Limb (tissue), 2 donors: Measurements from ENCODE around the gene TMEM132E.
"Not testable (repeated sequence)": the region's sequence is repeated elsewhere in the genome, so short reads cannot be mapped to it uniquely, and the experiment has no call there.

Experiments
- DNase-seq, 2 donors: peaks; one replicate each; pipeline ENCODE4 v3.0.0-alpha.2; 2016; ENCODE audit errors: extremely low spot score in 2 of 2

The TMEM132E gene

DNA sequence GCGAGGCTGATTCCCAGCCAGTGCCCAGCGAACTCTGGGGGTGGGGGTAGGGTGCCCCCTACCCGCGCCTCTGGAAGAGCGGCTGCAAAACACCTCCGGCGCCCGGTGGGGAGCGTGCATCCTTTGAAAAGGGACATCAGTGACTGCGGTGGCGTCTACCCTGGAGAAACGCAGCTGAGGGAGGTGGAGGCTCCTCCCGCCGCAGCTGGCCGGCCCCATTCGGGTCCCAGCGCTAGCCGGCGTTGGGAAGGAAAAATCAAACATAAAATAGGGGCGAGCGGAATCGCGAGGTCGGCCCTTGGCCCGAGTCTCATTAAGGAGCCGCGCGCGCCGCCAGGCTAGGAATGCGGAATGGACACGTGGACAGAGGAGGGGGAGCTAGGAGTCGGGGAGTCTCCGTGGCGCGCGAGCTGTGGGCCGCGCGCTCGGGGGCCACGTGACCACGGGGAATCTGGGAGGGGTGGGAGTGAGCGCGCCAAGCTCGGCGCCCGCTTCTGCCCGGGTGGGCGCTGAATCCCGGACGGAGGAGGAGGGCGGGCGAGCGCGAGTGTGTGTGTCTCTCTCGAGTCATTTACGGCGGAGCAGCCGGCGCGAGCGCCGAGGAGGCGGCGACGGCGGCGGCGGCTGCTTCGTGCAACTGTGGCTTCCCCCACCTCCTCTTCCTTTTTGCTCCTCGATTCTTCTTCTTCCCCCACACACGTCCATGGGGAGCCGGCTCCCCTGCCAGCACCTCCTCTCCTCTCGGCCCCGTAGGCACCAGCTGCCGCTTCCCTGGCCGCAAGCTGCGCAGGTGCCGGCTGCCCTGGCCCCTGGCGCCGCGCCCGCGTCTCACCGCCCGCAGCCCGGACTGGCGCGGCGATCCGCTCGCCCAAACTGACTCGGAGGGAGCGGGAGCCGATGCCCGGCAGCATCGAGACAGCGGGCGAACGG, at the start of gene TMEM132E:
Gene TMEM132E, plus strand, starts transcription at position 566 of the 930 bp plus-strand sequence. CDS start 1,495 bp downstream, outside the sequence.
- DNase-seq: peak; percentile 13 to 82

DNA sequence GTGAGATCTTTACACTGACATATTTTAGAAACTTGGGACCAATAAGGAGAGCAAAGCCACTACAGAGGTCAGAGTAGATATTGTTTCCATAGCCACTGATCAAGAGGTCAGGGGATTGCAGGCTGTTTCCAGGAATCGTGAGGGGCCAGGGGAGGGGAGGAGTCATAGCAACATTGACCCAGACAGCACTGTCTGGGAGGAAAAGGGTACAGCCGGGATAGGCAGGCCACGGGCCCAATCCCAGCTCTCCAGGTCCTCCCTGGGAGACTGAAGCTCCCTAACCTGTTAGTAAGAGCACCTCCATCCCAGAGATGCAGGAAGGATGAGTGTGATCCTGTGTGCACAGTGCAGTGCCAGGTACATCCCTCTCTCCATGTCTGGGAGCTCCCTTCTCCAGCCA, 48.5 kb upstream of the TMEM132E start:
- DNase-seq: no peak

GRCh38 chr17:34532281-34533065, 46.9 kb upstream of the TMEM132E start:
- no peak for DNase-seq

- no peak for DNase-seq
Observed at GRCh38 chr17:34533806-34534527, 45.4 kb upstream of the TMEM132E start.

DNA sequence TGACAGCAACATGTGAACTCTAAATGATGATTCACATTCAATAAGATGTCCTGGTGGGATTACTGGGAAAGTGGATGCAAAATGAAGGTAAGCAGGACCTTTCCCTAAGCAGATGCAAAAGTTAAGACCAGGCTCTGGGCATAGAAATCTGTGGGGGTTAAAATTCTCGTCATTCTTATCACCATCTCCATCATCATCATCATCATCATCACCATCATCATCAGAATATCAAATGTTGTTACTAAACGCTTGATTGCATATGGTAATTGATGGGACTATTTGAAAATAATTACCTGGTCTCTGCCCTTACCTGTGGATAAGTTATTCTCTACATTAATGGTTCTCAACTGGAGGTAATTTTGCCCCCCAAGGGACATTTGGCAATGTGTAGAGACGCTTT, 41.9 kb upstream of the TMEM132E start:
- no peak for DNase-seq

- DNase-seq: not testable (repeated sequence)
Observed at GRCh38 chr17:34538582-34538981, 40.8 kb upstream of the TMEM132E start.

GRCh38 chr17:34539881-34540280, 39.5 kb upstream of the TMEM132E start:
- DNase-seq: no peak

GRCh38 chr17:34542700-34543336, 36.6 kb upstream of the TMEM132E start:
- DNase-seq: peak in 1 of 2 donors; percentile 49

GRCh38 chr17:34547453-34548063, 31.8 kb upstream of the TMEM132E start:
- DNase-seq: no peak

DNA sequence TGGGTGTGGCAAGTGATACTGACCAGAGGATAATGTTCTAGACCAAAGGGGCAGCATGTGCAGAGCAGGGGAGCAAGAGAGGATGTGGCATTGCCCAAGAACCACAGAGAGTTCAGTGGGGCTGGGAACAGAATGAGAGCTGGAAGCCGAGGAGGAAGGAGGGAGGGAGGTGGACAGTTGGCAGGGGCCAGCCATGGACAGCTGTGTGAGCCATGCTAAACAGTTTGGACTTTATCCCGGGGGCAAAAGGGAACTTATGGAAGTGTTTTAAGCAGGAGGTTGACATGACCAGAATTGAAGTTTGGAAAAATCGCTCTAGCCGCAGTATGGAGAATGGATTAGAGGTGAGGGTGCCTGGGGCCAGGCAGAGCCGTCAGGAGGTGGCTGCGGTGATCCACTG, 29.4 kb upstream of the TMEM132E start:
- DNase-seq: no peak

DNA sequence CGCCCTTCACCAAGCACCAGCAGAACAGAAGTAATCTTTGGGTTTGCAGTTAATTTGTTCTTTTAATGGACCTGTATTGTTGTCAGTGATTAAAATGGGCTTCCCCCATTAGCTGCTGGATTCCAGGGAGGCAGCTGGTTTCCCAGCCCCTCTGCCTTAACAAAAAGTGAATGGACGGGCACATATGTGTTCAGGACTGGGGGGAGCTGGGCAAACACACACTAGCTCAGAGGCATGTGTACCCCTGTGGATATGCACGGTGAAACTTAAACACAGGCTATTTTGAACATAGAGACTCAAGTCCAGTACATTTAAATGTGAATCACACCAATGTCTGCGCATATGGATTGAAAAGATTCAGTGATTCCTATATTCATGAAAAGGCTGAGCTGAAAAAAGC, 25.5 kb upstream of the TMEM132E start:
- no peak for DNase-seq

DNA sequence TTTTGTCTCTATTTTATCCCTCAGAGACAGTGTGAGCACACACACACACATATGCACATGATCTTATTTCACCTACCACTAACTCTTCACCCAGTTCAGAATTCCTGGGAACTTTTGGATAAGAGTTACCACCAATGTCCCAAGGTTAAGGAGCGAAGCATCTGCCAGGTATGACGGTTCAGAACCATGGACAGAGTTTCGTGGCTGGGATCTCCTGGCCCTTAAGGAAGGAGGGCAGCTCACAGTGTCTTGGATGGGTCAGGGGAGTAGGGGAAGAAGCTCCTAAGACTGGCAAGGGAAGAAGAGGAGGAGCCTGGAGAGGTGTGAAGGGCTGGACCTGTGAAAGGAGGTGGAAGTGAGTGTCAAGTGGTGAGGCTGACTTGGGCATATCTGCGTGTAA, 23.0 kb upstream of the TMEM132E start:
- peak in 1 of 2 donors; percentile 43 for DNase-seq

- DNase-seq: no peak
Observed at GRCh38 chr17:34556931-34557330, 22.5 kb upstream of the TMEM132E start.

- DNase-seq: no peak
Observed at GRCh38 chr17:34561328-34561727, 18.1 kb upstream of the TMEM132E start.

- DNase-seq: no peak
Observed at GRCh38 chr17:34562387-34562786, 17.0 kb upstream of the TMEM132E start.

GRCh38 chr17:34565713-34566112, 13.7 kb upstream of the TMEM132E start:
- DNase-seq: no peak

DNA sequence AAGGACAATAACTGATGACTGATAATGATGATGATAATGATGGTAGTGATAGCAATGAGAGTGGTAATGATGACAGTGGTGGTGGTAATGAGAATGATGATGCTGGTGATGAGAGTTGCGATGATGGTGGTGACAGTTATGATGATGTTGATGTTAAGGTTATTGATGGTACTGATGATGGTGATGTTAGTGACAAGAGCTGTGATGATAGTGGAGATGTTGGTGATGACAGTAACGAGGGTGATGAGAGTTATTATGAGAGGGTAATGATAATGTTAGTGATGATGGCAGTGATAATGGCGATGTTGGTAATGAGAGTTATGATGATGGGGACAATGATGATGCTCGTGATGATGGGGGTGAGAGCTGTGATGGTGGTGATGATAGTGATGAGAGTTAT, 13.2 kb upstream of the TMEM132E start:
- no peak for DNase-seq

- DNase-seq: no peak
Observed at GRCh38 chr17:34566873-34567272, 12.5 kb upstream of the TMEM132E start.

DNA sequence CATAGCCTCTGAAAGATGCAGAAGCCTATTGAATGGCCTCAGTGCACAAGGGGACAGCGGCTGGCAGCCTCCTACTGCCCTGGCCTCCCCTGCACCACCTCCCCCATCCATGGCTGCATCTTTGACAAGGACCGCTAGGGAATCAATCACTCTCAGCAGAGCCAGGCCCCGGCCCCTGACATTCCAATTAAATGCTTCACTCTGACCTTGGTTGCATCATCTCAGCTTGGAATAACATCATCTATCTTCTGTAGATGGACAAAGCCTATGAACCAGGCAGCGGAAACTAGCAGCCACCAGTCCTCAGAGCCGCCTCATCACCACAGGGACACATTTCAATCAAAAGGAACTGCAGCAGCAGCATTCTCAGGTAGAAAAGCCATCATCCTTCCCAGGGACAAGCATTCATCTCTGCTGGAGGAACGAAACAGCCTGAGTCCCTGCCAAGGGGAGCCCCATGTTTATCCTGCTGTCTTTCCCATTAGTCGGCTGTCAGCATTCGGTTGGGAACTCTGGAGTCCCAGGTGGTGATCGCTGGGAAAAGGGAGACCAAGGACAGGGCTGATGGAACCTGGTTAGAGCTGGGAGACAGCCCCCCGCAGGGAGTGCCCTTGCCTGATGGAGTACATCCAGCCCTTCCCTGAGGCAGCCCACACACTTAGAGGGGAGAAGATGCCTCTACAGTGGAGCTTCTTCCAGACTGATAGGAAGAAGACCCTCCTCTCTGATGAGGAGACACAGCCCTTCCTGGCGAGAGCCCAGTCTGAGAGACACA, 11.5 kb upstream of the TMEM132E start:
- DNase-seq: no peak

GRCh38 chr17:34568953-34569352, 10.4 kb upstream of the TMEM132E start:
- no peak for DNase-seq
